GM23338 (cell line): ENCODE measurements around the gene NPEPPS. TPM values are rescaled to one million over a fixed set of nuclear protein-coding genes. Genes with fewer than 3 reads are reported as not detected.
A peak's percentile ranks its signal among the peaks of the same experiment; 100 is the strongest.

Source experiments
- ATAC-seq: fragments of 200-7000 bp; cut with Tn5 transposase; 3 replicates; pipeline ENCODE4 v1.9.1; 2020
- DNase-seq: peaks from one replicate; pipeline ENCODE4 v3.0.0-alpha.2; 2015; ENCODE audit warnings: low spot score
- H2AFZ ChIP-seq: fragments of 200-600 bp; sonication (generic); 2 replicates; pipeline ENCODE4 v1.8.0; 2016; ENCODE audit warnings: antibody characterized with exemption, mild to moderate bottlenecking, moderate library complexity
- H3F3A ChIP-seq: fragments of 200-600 bp; sonication (generic); replicated peaks from 2 replicates; pipeline ENCODE4 v1.8.0; 2017; ENCODE audit warnings: antibody characterized with exemption, mixed run types, low read depth
- H3K27ac ChIP-seq: fragments of 200-600 bp; sonication (generic); 2 replicates; pipeline ENCODE4 v1.6.1; 2016; ENCODE audit warnings: low read depth
- H3K27me3 ChIP-seq: fragments of 200-600 bp; sonication (generic); 2 replicates; pipeline ENCODE4 v1.8.0; 2016; ENCODE audit warnings: mild to moderate bottlenecking, mixed run types, moderate library complexity; ENCODE audit not compliant: insufficient read depth
- H3K36me3 ChIP-seq: fragments of 200-600 bp; sonication (generic); 2 replicates; pipeline ENCODE4 v1.8.0; 2016; ENCODE audit warnings: mild to moderate bottlenecking; ENCODE audit not compliant: insufficient read depth
- H3K4me1 ChIP-seq: fragments of 200-600 bp; sonication (generic); 2 replicates; pipeline ENCODE4 v1.8.0; 2016; ENCODE audit warnings: mild to moderate bottlenecking, moderate library complexity; ENCODE audit not compliant: insufficient read depth
- H3K4me2 ChIP-seq: fragments of 200-600 bp; sonication (generic); 2 replicates; pipeline ENCODE4 v1.7.1; 2017; ENCODE audit warnings: mixed run types
- H3K4me3 ChIP-seq: fragments of 200-600 bp; sonication (generic); 2 replicates; pipeline ENCODE4 v1.6.1; 2016; ENCODE audit warnings: mixed run types
- H3K79me2 ChIP-seq: fragments of 200-600 bp; sonication (generic); replicated peaks from 2 replicates; pipeline ENCODE4 v1.8.0; 2017; ENCODE audit warnings: mild to moderate bottlenecking; ENCODE audit not compliant: insufficient read depth
- H3K9me2 ChIP-seq: fragments of 200-600 bp; sonication (generic); 2 replicates; pipeline ENCODE4 v1.8.0; 2017; ENCODE audit not compliant: insufficient read depth
- H4K20me1 ChIP-seq: fragments of 200-600 bp; sonication (generic); replicated peaks from 2 replicates; pipeline ENCODE4 v1.8.0; 2017; ENCODE audit warnings: mild to moderate bottlenecking; ENCODE audit not compliant: insufficient read depth
- H3K27ac Mint-ChIP-seq: 2 replicates; pipeline ENCODE4 v1.8.0; 2020; ENCODE audit warnings: inconsistent platforms, mild to moderate bottlenecking, moderate library complexity, mixed read lengths
- H3K27me3 Mint-ChIP-seq: 3 replicates; pipeline ENCODE4 v1.8.0; 2022; ENCODE audit warnings: low read depth, mild to moderate bottlenecking, moderate library complexity, mixed read lengths, inconsistent platforms; ENCODE audit not compliant: insufficient read depth, poor library complexity
- H3K36me3 Mint-ChIP-seq: 3 replicates; pipeline ENCODE4 v1.8.0; 2021; ENCODE audit warnings: low read depth, mild to moderate bottlenecking, inconsistent platforms, moderate library complexity, mixed read lengths
- H3K4me1 Mint-ChIP-seq: 3 replicates; pipeline ENCODE4 v1.8.0; 2020; ENCODE audit warnings: mild to moderate bottlenecking, inconsistent platforms, mixed read lengths
- H3K4me3 Mint-ChIP-seq: 3 replicates; pipeline ENCODE4 v1.8.0; 2021; ENCODE audit warnings: moderate library complexity, mild to moderate bottlenecking, inconsistent platforms, mixed read lengths
- H3K9me3 Mint-ChIP-seq: 3 replicates; pipeline ENCODE4 v1.8.0; 2020; ENCODE audit warnings: moderate library complexity, mild to moderate bottlenecking, inconsistent platforms, mixed read lengths
- CTCF ChIP-seq, 2 experiments: fragments of 200-600 bp in 1 of 2; sonication (generic) in 1 of 2; conservative IDR thresholded peaks; 2 replicates each; pipeline versions ENCODE4 v1.5.1 to v1.6.1; 2016 to 2017; ENCODE audit warnings: antibody characterized with exemption in 2 of 2, low read depth in 2 of 2, mild to moderate bottlenecking in 2 of 2, moderate library complexity in 1 of 2
- ZNF462 ChIP-seq: fragments of 250-450 bp; sonication (Bioruptor Pico); IDR thresholded peaks from 2 replicates; pipeline ENCODE4 v1.5.0; 2020; ENCODE audit warnings: mild to moderate bottlenecking, moderate library complexity
- polyA plus RNA-seq: library from polyadenylated mRNA; unstranded; fragments of >200 nt; fragmentation: Nextera tagmentation; extraction: Ambion mirVana; gene quantifications from 2 replicates; pipeline ENCODE4 v1.2.1, GENCODE V29; 2016
- total RNA-seq: library from RNA; depleted of rRNA; stranded (reverse); fragments of >200 nt; shearing (Covaris generic); gene quantifications from 2 replicates; pipeline ENCODE4 v1.2.3, GENCODE V29; 2014

Gene NPEPPS
- total and polyA plus RNA-seq, 2 experiments from 2014 or later: 91.5 to 113 TPM

GRCh38 chr17:47603830-47604597 lies 73.1 kb downstream of the NPEPPS start:
- H3K36me3 Mint-ChIP-seq: peaks cover 59% of the 10 kb centered on the region
- Histone ChIP-seq H3K9me2 (no peaks in the 10 kb centered on the region), H3F3A (0 out of 2 replicates have a peak, but pooled peaks cover 3% of the 10 kb centered on the region), H3K27ac (0 out of 2 replicates have a peak overlapping the region, but pooled peaks have one; percentile 28), H3K4me1 (no peaks in the 10 kb centered on the region), H3K79me2 (no peaks in the 10 kb centered on the region), H3K4me3 (no peak overlapping the region), H4K20me1 (no peaks in the 10 kb centered on the region), H3K4me2 (no peak overlapping the region), H3K27me3 (no peaks in the 10 kb centered on the region), H3K36me3 (peaks cover 34% of the 10 kb centered on the region; the same call in 1 of the 2 replicates), H2AFZ (no peak overlapping the region)
- H3K9me3 Mint-ChIP-seq: no peaks in the 10 kb centered on the region
- H3K4me1 Mint-ChIP-seq: no peaks in the 10 kb centered on the region
- DNase-seq (no peak), ATAC-seq (no peak)
- H3K27ac Mint-ChIP-seq: no peak overlapping the region
- H3K27me3 Mint-ChIP-seq: no peaks in the 10 kb centered on the region
- no peak overlapping the region for H3K4me3 Mint-ChIP-seq
- 0 out of 4 replicates have a peak, but pooled peaks of 1 of the 2 experiments have one; percentile 7 for TF ChIP-seq CTCF (conservative IDR thresholded peaks at IDR 0.05; ENCODE audit: low read depth in 2 of 2)
- no peak for TF ChIP-seq ZNF462 (CRISPR knock-in tag)
